Type B pancreatic cell (in vitro differentiated cells): ENCODE results near the gene INPP5A. TPM values are rescaled to one million over a fixed set of nuclear protein-coding genes. Genes with fewer than 3 reads are reported as not detected.
A peak's percentile ranks its signal among the peaks of the same experiment; 100 is the strongest.

Experiments
- DNase-seq: peaks from one replicate; pipeline ENCODE4 v3.0.0; 2021; ENCODE audit warnings: mixed read lengths; ENCODE audit not compliant: unreplicated experiment; ENCODE audit errors: extremely low spot score
- H3K27ac Mint-ChIP-seq: 2 replicates; pipeline ENCODE4 v1.8.0; 2021; ENCODE audit warnings: mild to moderate bottlenecking, mixed read lengths
- H3K27me3 Mint-ChIP-seq: 2 replicates; pipeline ENCODE4 v1.8.0; 2021; ENCODE audit warnings: mixed read lengths
- H3K36me3 Mint-ChIP-seq: 2 replicates; pipeline ENCODE4 v1.8.0; 2021; ENCODE audit warnings: mixed read lengths
- H3K4me1 Mint-ChIP-seq: one replicate; pipeline ENCODE4 v1.8.0; 2021; ENCODE audit warnings: mixed read lengths; ENCODE audit not compliant: unreplicated experiment
- H3K4me3 Mint-ChIP-seq: 2 replicates; pipeline ENCODE4 v1.8.0; 2021; ENCODE audit warnings: mild to moderate bottlenecking, mixed read lengths
- H3K9me3 Mint-ChIP-seq: 2 replicates; pipeline ENCODE4 v1.8.0; 2021; ENCODE audit warnings: mixed read lengths
- CTCF ChIP-seq: fragments of 200-600 bp; sonication (generic); conservative IDR thresholded peaks from 2 replicates; pipeline ENCODE4 v1.5.0; 2021; ENCODE audit warnings: antibody characterized with exemption, mild to moderate bottlenecking
- total RNA-seq: library from RNA; stranded (reverse); gene quantifications from 2 replicates; pipeline ENCODE4 v1.2.1, GENCODE V29; 2021; ENCODE audit warnings: low replicate concordance

INPP5A gene
- total RNA-seq, 1 donor from 2014 or later: 26.6 TPM

- H3K4me3 Mint-ChIP-seq: peak overlapping the region; percentile 69
- no peak for DNase-seq
- peaks cover 10% of the 10 kb centered on the region for H3K36me3 Mint-ChIP-seq
- H3K4me1 Mint-ChIP-seq: peaks cover 17% of the 10 kb centered on the region
- no peaks in the 10 kb centered on the region for H3K9me3 Mint-ChIP-seq
- H3K27ac Mint-ChIP-seq: no peak overlapping the region
- no peak for TF ChIP-seq CTCF
- peaks cover 6% of the 10 kb centered on the region for H3K27me3 Mint-ChIP-seq
Measured at GRCh38 chr10:132722394-132723329, 185.1 kb downstream of the INPP5A start.

- Mint-ChIP-seq H3K27me3 (peaks cover 6% of the 10 kb centered on the region), H3K9me3 (no peaks in the 10 kb centered on the region), H3K4me1 (peaks cover 17% of the 10 kb centered on the region), H3K4me3 (no peak overlapping the region), H3K36me3 (peaks cover 10% of the 10 kb centered on the region), H3K27ac (no peak overlapping the region)
- no peak for TF ChIP-seq CTCF
- no peak for DNase-seq
Measured at GRCh38 chr10:132723330-132723970, 185.9 kb downstream of the INPP5A start.

- H3K27me3 Mint-ChIP-seq: peaks cover 6% of the 10 kb centered on the region
- H3K9me3 Mint-ChIP-seq: no peaks in the 10 kb centered on the region
- H3K4me3 Mint-ChIP-seq: no peak overlapping the region
- H3K4me1 Mint-ChIP-seq: peaks cover 17% of the 10 kb centered on the region
- TF ChIP-seq CTCF: no peak
- no peak overlapping the region for H3K27ac Mint-ChIP-seq
- H3K36me3 Mint-ChIP-seq: peaks cover 10% of the 10 kb centered on the region
- no peak for DNase-seq
Measured at GRCh38 chr10:132724446-132724845, 186.9 kb downstream of the INPP5A start.

- TF ChIP-seq CTCF: no peak
- H3K9me3 Mint-ChIP-seq: no peaks in the 10 kb centered on the region
- H3K4me1 Mint-ChIP-seq: peaks cover 17% of the 10 kb centered on the region
- peaks cover 10% of the 10 kb centered on the region for H3K36me3 Mint-ChIP-seq
- no peak overlapping the region for H3K4me3 Mint-ChIP-seq
- DNase-seq: no peak
- peaks cover 6% of the 10 kb centered on the region for H3K27me3 Mint-ChIP-seq
- H3K27ac Mint-ChIP-seq: no peak overlapping the region
Measured at GRCh38 chr10:132725202-132725601, 187.6 kb downstream of the INPP5A start.

GRCh38 chr10:132726194-132726593 lies 188.6 kb downstream of the INPP5A start:
- no peak overlapping the region for H3K27ac Mint-ChIP-seq
- peaks cover 6% of the 10 kb centered on the region for H3K27me3 Mint-ChIP-seq
- H3K36me3 Mint-ChIP-seq: peaks cover 10% of the 10 kb centered on the region
- DNase-seq: no peak
- H3K4me3 Mint-ChIP-seq: no peak overlapping the region
- no peak for TF ChIP-seq CTCF
- peaks cover 17% of the 10 kb centered on the region for H3K4me1 Mint-ChIP-seq
- H3K9me3 Mint-ChIP-seq: no peaks in the 10 kb centered on the region
